GM21423 (cell line): ENCODE measurements around the gene PNPO.

Experiments used
- ATAC-seq: cut with Tn5 transposase; IDR thresholded peaks from one replicate; pipeline ENCODE4 v1.9.1; 2021; ENCODE audit warnings: mild to moderate bottlenecking, moderate library complexity; ENCODE audit not compliant: unreplicated experiment

PNPO gene

DNA sequence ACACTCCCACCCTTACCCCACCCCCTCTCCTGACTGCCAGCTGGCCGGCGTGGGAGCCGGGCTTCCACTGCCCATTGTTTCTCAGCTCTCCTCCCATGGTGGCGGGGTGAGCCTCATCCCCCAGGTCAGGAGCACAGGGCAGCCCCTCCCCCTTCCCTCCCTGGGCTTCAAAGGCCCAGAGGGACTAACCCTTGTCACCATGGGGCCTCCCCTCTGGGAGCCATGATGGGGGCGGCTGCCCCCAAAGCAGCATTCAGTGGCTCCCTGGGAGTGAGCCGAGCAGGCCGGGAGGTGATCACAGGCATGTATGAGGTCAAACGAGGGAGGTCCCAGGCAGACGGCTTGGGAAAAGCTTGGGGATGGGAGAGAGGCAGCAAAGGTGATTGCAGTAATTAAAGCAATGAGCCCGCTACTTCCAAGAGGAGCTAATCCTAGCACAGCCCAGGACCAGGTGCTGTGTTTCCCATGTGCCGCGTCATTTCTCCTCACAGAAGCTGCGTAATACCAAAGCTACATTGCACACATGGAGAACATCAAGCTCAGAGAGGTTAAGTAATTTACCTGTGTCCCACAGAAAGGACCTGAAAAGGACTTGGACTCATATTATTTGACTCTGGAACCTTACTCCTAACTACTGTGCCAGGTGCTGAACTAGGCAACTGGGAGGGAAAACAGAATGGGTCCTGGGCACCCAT, 54.0 kb downstream of the PNPO start:
- no peak for ATAC-seq

DNA sequence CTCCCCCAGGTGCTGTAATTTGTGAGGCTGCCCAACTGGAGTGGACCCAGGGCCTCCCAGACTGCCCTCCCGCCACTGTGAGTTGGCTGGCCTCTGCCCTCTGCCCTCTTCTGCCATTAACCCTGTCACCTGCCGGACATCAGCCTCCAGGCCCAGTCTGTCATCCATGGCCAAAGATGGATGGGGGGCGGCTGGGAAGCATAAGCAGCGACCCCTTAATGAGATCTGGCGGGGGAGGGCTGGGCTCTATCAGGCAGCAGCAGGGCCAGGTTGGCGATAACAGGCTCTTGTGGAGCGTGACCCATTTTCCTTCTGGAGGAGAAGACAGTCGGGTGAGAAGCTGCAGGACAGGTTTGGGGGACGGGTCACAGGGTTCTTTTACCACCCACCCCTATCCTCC, 54.8 kb downstream of the PNPO start:
- no peak for ATAC-seq

DNA sequence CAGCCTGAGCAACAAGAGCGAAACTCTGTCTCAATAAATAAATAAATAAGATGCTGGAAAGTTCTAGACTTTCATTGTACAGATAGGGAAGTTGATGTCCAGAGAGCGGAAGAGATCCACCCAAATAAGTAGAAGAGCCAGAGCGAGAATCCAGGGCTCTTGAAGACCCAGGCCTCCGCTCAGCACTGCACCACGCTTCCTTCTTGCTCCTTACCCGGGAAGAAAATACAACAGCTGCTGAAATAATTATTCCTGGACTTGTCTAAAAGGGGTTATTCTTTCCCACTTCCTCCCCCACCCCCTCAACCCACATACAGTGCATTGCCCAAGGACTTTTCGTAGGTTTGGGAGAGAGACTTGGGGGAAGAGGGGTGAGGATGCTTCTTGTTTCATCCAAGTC, 56.2 kb downstream of the PNPO start:
- no peak for ATAC-seq

DNA sequence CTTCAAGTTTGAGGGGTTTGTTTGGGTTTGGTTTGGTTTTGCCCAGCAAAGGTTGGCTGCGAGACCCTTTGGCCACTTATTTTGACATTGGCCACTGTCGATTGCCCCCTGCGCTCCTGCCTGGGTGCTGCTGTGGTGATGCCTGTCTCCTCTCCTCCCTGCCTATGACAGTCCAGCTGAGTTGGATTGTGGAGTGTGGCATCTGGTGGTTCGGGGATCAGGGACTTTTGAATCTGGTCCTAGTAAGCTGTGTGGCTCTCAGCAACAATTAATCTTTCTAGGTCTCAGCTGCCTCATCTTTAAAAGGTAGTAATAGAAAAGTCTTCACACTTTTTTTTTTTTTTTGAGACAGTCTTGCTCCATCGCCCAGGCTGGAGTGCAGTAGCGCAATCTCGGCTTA, 56.7 kb downstream of the PNPO start:
- ATAC-seq = no peak
